ENCODE data around the gene TNFRSF4.

TNFRSF4 gene

DNA sequence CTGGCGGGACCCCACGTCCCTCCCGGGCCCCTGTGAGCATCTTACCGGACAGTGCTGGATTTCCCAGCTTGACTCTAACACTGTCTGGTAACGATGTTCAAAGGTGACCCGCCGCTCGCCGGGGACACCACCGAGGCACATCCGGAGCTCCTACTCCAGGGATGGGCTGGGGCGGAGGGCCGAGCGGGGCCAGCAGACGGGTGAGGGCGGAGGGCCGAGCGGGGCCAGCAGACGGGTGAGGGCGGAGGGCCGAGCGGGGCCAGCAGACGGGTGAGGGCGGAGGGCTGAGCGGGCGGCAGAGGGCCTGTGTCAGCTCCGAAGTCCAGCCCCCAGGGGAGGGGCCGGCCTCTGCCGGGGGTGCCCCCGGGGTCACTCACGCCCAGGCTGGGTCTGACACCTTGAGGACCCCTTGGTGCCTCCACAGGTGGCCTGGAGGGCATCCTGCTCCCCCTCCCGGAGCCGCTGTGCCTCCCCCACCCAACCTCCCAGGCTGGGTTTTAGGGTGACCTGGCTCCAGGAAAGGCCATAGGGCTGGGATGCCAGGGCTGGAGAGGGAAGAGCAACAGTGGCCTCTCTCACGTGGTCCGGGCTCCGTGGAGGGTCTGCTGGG is 46.0 kb downstream of the TNFRSF4 start:
- no peaks in the 10 kb centered on the region for H3K9me3 ChIP-seq (ENCODE audit: control insufficient read depth, insufficient read depth, low read length)
- no peak overlapping the region for H3K27ac ChIP-seq (ENCODE audit: low read depth, low read length)
- peaks cover 7% of the 10 kb centered on the region; the same call in 1 of the 2 replicates for H3K4me1 ChIP-seq (ENCODE audit: control insufficient read depth, insufficient read depth, low read length)
- no peaks in the 10 kb centered on the region for H3K27me3 ChIP-seq (ENCODE audit: control insufficient read depth, insufficient read depth, low read length)
- H3K36me3 ChIP-seq (ENCODE audit: control insufficient read depth, insufficient read depth, low read length), result no peaks in the 10 kb centered on the region
- no peak overlapping the region for H3K9ac ChIP-seq (ENCODE audit: low read depth, low read length)
- H3K4me3 ChIP-seq (ENCODE audit: low read depth, low read length), result no peak overlapping the region

DNA sequence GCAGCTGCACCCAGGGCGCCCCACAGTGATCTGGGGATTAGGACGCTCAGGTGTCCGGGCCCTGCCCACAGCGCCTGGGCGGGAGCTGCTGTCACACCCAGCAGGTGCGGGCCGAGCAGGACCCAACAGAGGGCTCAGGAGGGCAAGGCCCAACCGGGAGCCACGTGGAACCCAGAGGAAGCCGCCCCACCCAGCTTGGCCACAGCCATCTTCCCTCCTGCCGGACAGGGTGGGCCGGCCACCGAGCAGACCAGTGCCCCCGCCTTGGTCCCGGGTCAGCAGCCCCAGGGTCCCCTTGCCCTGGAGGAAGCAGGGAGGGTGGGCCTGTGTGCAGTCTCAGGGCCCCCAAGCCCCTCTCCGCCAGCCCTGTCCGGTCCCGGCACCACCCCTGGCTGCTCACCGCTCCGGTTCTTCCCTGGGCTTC is 46.5 kb downstream of the TNFRSF4 start:
- H3K4me1 ChIP-seq (ENCODE audit: control insufficient read depth, insufficient read depth, low read length), result peaks cover 7% of the 10 kb centered on the region; the same call in 1 of the 2 replicates
- no peaks in the 10 kb centered on the region for H3K36me3 ChIP-seq (ENCODE audit: control insufficient read depth, insufficient read depth, low read length)
- H3K9ac ChIP-seq (ENCODE audit: low read depth, low read length), result no peak overlapping the region
- no peak overlapping the region for H3K4me3 ChIP-seq (ENCODE audit: low read depth, low read length)
- H3K27ac ChIP-seq (ENCODE audit: low read depth, low read length), result no peak overlapping the region
- no peaks in the 10 kb centered on the region for H3K9me3 ChIP-seq (ENCODE audit: control insufficient read depth, insufficient read depth, low read length)
- no peaks in the 10 kb centered on the region for H3K27me3 ChIP-seq (ENCODE audit: control insufficient read depth, insufficient read depth, low read length)

DNA sequence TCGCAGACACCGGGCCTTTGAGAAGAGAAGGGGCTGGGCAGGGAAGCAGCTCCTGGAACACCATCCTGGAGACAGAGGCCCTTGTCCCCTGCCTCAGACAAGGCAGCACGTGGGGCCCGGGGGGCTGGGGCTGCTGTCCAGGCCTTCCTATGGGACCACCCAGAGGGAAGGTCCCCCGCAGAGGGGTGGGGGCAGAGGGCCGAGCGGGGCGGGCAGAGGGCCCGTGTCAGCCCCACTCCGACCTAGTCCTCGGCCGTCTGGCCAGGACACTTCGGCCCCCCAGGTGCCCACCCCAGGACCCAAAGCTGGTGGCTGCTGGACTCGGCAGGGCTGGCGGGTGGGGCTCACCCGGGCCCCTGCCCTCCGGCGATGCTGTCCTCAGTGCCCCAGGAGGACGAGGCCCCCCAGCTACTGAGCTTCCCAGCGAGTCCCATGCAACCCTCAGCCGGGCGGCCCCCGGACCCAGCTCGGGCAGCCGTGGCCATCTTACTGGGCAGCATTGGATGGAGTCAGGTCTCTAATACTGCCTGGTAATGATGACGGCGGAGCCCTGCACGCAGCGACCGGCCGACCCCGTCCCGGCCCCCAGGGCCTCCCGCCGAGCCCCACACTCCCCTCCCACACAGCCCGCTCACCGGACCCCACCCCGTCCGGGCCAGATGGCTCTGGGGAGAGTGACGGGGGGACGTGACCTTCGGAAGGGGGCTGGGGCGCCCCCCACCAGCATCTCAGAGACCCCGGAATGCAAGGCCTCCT is 47.1 kb downstream of the TNFRSF4 start:
- peaks cover 7% of the 10 kb centered on the region; the same call in 1 of the 2 replicates for H3K4me1 ChIP-seq (ENCODE audit: control insufficient read depth, insufficient read depth, low read length)
- H3K27me3 ChIP-seq (ENCODE audit: control insufficient read depth, insufficient read depth, low read length), result no peaks in the 10 kb centered on the region
- H3K9me3 ChIP-seq (ENCODE audit: control insufficient read depth, insufficient read depth, low read length), result no peaks in the 10 kb centered on the region
- H3K36me3 ChIP-seq (ENCODE audit: control insufficient read depth, insufficient read depth, low read length), result no peaks in the 10 kb centered on the region
- no peak overlapping the region for H3K9ac ChIP-seq (ENCODE audit: low read depth, low read length)
- H3K4me3 ChIP-seq (ENCODE audit: low read depth, low read length), result no peak overlapping the region
- H3K27ac ChIP-seq (ENCODE audit: low read depth, low read length), result no peak overlapping the region

DNA sequence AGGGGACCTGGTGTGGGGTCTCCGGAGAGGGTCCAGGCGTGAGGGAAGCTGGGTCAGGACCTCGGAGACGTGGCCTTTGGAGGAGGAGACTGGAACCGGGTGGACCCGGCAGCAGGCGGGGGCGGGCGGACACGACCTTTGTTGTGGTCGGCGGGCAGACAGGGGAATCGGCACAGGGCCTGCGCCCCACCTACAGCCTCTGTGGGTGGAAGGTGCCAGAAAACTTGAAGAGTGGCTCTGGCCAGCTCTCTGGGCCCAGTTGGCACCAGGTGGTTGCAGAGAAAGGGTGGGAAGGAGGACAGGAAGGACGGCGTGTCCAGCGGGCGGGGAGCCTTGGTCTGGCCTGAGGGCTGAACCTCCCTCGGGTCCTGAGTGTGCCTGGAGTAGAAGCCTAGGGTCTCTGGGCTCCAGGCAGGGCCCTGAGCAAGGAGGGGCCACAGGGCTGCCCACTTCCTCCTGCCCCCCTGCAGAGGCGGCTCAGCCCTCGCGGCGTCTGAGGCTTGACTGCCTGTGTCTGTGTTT is 48.0 kb downstream of the TNFRSF4 start:
- no peak overlapping the region for H3K4me3 ChIP-seq (ENCODE audit: low read depth, low read length)
- no peaks in the 10 kb centered on the region for H3K36me3 ChIP-seq (ENCODE audit: control insufficient read depth, insufficient read depth, low read length)
- no peaks in the 10 kb centered on the region for H3K27me3 ChIP-seq (ENCODE audit: control insufficient read depth, insufficient read depth, low read length)
- no peak overlapping the region for H3K27ac ChIP-seq (ENCODE audit: low read depth, low read length)
- H3K4me1 ChIP-seq (ENCODE audit: control insufficient read depth, insufficient read depth, low read length), result peaks cover 7% of the 10 kb centered on the region; the same call in 1 of the 2 replicates
- no peak overlapping the region for H3K9ac ChIP-seq (ENCODE audit: low read depth, low read length)
- no peaks in the 10 kb centered on the region for H3K9me3 ChIP-seq (ENCODE audit: control insufficient read depth, insufficient read depth, low read length)

DNA sequence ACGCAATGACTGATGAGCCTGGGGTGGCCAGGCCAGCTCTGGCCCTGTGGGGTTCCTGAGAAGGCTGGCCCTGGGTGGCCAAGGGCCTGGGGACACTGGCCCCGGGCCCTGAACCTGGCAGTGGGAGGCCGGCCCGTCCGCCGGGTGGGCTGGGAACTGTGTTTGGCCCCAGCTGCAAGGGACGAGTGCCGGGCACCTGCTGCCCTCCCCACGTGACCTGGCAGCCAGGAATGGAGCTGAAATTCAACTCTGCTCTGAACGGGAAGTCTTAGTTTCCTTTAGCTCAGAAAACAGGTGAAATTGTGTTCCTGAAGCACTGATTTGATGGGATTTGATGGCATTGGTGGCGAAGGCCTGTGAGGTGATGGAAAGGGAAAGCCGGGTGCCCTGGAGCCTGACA is 48.5 kb downstream of the TNFRSF4 start:
- H3K9ac ChIP-seq (ENCODE audit: low read depth, low read length), result no peak overlapping the region
- no peak overlapping the region for H3K4me3 ChIP-seq (ENCODE audit: low read depth, low read length)
- H3K36me3 ChIP-seq (ENCODE audit: control insufficient read depth, insufficient read depth, low read length), result no peaks in the 10 kb centered on the region
- H3K27me3 ChIP-seq (ENCODE audit: control insufficient read depth, insufficient read depth, low read length), result no peaks in the 10 kb centered on the region
- H3K4me1 ChIP-seq (ENCODE audit: control insufficient read depth, insufficient read depth, low read length), result peaks cover 7% of the 10 kb centered on the region; the same call in 1 of the 2 replicates
- no peak overlapping the region for H3K27ac ChIP-seq (ENCODE audit: low read depth, low read length)
- no peaks in the 10 kb centered on the region for H3K9me3 ChIP-seq (ENCODE audit: control insufficient read depth, insufficient read depth, low read length)

DNA sequence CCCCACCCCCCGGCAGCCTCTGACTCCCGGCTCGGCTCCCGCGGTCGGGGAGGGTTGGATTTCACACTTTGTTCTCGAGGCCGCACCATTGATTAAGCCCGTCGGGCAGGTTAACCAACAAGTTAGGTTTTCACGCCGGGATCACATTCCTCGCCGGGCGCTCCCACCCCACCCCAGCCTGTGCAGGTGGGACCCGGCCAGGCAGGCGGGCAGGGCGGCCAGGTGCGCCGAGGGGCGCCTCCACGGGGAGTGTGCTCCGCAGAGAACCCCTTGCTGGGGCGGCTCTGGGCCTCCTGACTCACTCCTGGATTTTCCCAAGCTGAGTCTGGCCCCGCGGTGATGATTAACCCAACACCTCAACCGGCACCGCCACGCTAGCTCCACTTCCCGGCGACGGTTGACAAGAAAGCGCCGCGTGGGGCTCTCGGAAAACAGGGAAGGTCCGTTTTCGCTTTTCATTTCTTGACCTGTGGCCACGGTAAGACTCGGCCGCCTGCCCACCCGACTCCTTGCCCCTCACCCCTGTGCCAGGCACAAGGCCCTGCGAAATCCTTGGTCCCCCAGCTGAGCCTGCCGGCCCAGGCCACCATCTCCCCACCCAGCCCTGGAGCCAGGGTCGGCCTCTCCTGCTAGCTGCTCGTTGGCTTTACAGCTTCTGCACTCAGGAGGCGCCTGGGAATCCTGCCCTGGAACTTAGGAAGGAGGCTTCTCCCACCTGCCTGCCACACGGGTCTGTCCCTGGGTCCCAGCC is 49.1 kb downstream of the TNFRSF4 start:
- H3K4me1 ChIP-seq (ENCODE audit: control insufficient read depth, insufficient read depth, low read length), result peaks cover 7% of the 10 kb centered on the region; the same call in 1 of the 2 replicates
- no peak overlapping the region for H3K9ac ChIP-seq (ENCODE audit: low read depth, low read length)
- no peak overlapping the region for H3K27ac ChIP-seq (ENCODE audit: low read depth, low read length)
- no peaks in the 10 kb centered on the region for H3K9me3 ChIP-seq (ENCODE audit: control insufficient read depth, insufficient read depth, low read length)
- H3K4me3 ChIP-seq (ENCODE audit: low read depth, low read length), result no peak overlapping the region
- H3K36me3 ChIP-seq (ENCODE audit: control insufficient read depth, insufficient read depth, low read length), result no peaks in the 10 kb centered on the region
- no peaks in the 10 kb centered on the region for H3K27me3 ChIP-seq (ENCODE audit: control insufficient read depth, insufficient read depth, low read length)

DNA sequence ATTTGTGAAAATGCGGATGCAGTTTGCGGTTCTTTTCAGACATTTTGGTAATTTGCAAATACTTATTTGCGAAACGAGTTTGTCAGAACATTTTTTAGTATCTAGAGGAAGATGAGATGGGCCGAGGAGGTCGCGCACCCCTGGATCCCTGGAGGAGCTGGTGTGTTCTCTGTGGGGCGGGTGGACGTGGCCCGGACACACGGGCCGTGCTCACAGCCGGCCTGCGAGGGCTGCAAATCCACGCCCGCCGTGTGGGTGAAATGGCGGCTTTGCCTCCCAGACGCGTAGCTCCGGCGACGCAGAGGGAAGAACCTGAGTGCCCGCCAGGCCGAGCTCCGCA is 49.6 kb downstream of the TNFRSF4 start:
- Histone ChIP-seq H3K4me1 (ENCODE audit: control insufficient read depth, insufficient read depth, low read length) (peaks cover 7% of the 10 kb centered on the region; the same call in 1 of the 2 replicates), H3K27ac (ENCODE audit: low read depth, low read length) (no peak overlapping the region), H3K4me3 (ENCODE audit: low read depth, low read length) (no peak overlapping the region), H3K27me3 (ENCODE audit: control insufficient read depth, insufficient read depth, low read length) (no peaks in the 10 kb centered on the region), H3K9me3 (ENCODE audit: control insufficient read depth, insufficient read depth, low read length) (no peaks in the 10 kb centered on the region), H3K36me3 (ENCODE audit: control insufficient read depth, insufficient read depth, low read length) (no peaks in the 10 kb centered on the region), H3K9ac (ENCODE audit: low read depth, low read length) (no peak overlapping the region)

DNA sequence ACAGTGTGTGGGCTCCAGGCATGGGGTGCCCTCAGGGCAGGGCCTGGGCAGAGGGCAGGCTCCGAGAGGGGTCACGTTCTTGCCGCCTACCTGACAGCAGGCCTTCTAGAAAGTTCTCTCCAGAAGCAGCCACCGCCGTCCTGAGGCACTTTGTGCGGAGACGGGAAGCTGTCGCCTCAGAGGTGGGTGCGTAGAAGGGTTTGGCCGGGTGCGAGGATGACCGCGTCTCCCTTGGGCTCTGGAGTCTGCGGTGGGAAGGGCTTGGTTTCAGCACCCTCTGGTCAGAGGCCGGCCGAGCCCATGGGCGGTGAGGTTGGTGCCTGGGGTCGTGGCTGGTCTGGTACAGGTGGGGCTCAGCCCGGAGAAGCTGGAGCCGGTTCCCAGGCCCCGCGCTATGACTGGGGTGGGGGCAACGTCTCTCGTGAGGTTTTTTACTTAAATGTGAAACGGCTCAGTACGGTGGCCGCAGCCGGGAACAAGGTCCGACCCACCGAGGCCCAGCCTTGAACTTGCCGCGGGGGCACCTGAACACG is 50.3 kb downstream of the TNFRSF4 start:
- peaks cover 7% of the 10 kb centered on the region; the same call in 1 of the 2 replicates for H3K4me1 ChIP-seq (ENCODE audit: control insufficient read depth, insufficient read depth, low read length)

DNA sequence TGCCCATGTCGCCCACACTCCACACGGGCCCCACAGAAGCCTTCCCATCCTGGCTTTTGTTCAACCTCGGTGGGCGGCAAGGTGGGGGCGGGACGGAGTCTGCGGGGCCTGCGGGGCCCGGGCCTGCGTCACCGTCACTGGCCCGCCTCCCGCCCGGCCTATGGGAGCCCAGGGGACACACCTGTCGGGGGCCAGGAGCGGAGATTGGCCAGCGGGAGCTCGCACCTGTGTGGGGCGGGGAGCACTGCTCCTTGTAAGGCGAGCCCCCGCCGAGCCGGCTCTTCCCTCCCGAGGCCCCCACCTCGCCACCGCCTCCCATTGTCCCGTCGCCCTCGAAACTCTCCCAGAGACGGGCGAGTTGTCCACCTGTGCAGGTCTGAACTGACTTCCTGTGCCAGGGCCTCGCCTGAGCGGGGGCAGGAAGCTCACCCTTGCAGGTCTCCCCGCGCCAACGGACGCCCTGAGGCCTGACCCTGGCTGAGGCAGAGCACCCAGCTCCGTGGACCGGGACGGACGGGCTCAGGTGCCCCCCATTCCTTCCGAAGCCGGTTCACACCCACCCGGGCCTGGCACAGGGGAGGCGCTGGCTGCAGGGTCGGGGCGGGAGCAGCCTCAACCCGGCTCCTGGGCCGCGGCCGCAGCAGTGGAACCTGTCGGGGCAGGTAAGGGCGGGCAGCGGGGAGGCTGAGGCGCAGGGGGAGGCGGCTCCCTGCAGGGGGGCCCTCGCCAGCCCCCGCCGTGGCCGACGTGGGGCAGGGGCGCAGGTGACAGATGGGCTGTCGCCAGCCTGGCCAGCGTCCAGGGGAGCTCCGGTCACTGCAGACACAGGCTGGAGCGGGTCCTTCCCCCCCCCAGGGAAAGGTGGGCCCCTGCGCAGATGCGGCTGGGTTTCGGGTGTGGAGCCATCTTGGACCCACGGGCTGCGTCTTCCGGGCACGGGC is 51.1 kb downstream of the TNFRSF4 start:
- Histone ChIP-seq H3K27me3 (ENCODE audit: control insufficient read depth, insufficient read depth, low read length) (no peaks in the 10 kb centered on the region), H3K36me3 (ENCODE audit: control insufficient read depth, insufficient read depth, low read length) (no peaks in the 10 kb centered on the region), H3K4me3 (ENCODE audit: low read depth, low read length) (no peak overlapping the region), H3K4me1 (ENCODE audit: control insufficient read depth, insufficient read depth, low read length) (peaks cover 10% of the 10 kb centered on the region; the same call in 1 of the 2 replicates), H3K9ac (ENCODE audit: low read depth, low read length) (no peak overlapping the region), H3K27ac (ENCODE audit: low read depth, low read length) (no peak overlapping the region), H3K9me3 (ENCODE audit: control insufficient read depth, insufficient read depth, low read length) (no peaks in the 10 kb centered on the region)

More for the DNA sequence above, 50.3 kb downstream of the TNFRSF4 start:
- no peak overlapping the region for H3K27ac ChIP-seq (ENCODE audit: low read depth, low read length)
- no peaks in the 10 kb centered on the region for H3K27me3 ChIP-seq (ENCODE audit: control insufficient read depth, insufficient read depth, low read length)
- no peaks in the 10 kb centered on the region for H3K36me3 ChIP-seq (ENCODE audit: control insufficient read depth, insufficient read depth, low read length)
- H3K9me3 ChIP-seq (ENCODE audit: control insufficient read depth, insufficient read depth, low read length), result no peaks in the 10 kb centered on the region
- no peak overlapping the region for H3K9ac ChIP-seq (ENCODE audit: low read depth, low read length)
- H3K4me3 ChIP-seq (ENCODE audit: low read depth, low read length), result no peak overlapping the region

DNA sequence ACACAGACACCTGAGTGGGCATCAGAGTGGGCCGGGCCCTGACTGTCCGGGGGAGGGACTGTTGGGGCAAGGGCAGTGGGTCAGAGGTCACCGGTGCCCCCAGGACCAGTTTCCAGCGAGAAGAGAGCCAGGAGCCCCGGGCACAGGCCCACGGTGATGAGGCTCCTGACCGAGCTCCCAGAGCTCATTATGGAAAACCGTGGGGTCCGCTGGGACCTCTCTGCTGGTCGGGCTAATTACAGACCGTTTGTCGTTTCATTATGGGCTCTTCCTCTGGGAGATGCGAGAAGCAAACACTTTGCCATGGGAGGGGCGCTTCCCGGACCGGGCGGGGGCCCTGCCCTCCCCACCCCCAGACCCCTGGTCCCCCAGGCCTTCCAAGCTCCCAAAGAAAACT is 52.3 kb downstream of the TNFRSF4 start:
- H3K4me1 ChIP-seq (ENCODE audit: control insufficient read depth, insufficient read depth, low read length), result peaks cover 10% of the 10 kb centered on the region; the same call in 1 of the 2 replicates
- H3K36me3 ChIP-seq (ENCODE audit: control insufficient read depth, insufficient read depth, low read length), result no peaks in the 10 kb centered on the region
- H3K27me3 ChIP-seq (ENCODE audit: control insufficient read depth, insufficient read depth, low read length), result no peaks in the 10 kb centered on the region
- H3K9ac ChIP-seq (ENCODE audit: low read depth, low read length), result no peak overlapping the region
- no peaks in the 10 kb centered on the region for H3K9me3 ChIP-seq (ENCODE audit: control insufficient read depth, insufficient read depth, low read length)
- no peak overlapping the region for H3K27ac ChIP-seq (ENCODE audit: low read depth, low read length)
- H3K4me3 ChIP-seq (ENCODE audit: low read depth, low read length), result no peak overlapping the region

Measured in HUES48 (cell line).